A172 (cell line): ENCODE results near the gene ADAMTSL3. TPM values are rescaled to one million over a fixed set of nuclear protein-coding genes. Genes with fewer than 3 reads are reported as not detected.

Source experiments
- DNase-seq: peaks from one replicate; pipeline ENCODE4 v3.0.0-alpha.2; 2015; ENCODE audit warnings: low spot score
- total RNA-seq: library from RNA; depleted of rRNA; stranded (reverse); fragments of >200 nt; shearing (Covaris generic); gene quantifications from 2 replicates; pipeline ENCODE4 v1.2.3, GENCODE V29; 2014

The ADAMTSL3 gene
- total RNA-seq, 1 experiment from 2014 or later: not detected

DNA sequence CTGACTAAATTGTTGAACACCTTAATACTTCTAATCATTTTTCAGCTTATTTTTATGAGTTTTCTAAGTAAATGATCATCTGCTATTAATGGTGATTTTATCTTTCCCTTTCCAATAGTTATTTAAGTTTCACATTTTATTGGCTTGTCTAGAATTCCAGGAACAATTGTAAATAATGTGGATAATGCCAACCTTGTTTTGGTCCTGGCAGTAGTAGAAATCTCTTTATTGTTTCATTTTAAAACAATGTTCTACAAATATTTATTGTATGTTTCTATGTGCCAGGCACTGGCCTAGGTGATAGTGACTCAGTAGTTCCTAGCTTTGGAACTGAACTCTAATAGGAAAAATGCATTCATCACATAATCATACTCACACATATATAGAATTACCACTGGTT is 264.1 kb downstream of the ADAMTSL3 start:
- DNase-seq: no peak

DNA sequence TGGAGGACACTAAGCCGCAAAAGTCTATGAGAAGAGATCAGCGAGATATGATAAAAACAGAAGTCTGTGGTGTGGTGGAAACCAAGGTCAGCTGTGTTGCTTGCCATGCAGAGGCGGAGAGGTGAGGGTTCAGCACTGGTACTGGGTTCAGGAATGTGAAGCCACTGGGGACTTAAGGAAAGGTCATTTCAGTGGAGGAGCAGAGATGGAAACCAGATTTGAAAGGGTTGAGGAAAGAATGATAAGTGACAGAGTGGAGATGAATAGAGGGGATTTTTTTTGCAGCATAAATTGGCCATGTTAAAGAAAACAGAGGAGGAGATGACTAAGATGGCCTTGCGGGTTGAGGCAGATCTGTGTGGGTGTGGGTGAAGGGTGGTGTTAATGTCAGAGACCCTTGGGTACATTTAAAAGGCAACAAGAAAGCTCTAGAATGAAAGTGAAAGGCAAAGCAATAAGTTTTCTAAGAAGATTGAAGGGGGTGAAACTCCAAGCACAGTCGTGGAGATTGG is 265.5 kb downstream of the ADAMTSL3 start:
- DNase-seq: no peak

DNA sequence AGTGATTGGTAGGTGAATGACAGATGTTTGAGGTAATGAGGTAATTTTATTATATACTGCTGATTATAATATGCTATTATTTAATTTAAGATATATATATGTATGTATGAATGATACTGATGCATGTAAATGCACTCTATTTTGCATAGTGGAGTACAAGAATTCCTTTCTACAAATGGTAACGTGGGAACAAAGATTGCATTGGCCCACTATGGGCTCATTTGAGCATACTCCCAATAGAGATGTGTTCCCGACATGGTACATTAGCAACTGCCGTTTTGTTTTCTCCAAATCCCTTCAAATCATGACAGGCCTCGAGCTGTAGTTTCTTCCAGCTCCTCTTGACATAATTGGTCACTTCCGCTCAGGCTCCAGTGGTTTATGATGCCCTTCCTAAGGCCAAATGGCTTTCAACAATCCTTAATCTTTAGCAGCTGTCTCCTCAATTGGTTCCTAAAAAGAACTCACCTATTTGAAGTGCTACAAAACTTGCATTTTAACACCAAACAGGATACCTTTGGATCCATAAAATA is 266.1 kb downstream of the ADAMTSL3 start:
- DNase-seq: no peak

DNA sequence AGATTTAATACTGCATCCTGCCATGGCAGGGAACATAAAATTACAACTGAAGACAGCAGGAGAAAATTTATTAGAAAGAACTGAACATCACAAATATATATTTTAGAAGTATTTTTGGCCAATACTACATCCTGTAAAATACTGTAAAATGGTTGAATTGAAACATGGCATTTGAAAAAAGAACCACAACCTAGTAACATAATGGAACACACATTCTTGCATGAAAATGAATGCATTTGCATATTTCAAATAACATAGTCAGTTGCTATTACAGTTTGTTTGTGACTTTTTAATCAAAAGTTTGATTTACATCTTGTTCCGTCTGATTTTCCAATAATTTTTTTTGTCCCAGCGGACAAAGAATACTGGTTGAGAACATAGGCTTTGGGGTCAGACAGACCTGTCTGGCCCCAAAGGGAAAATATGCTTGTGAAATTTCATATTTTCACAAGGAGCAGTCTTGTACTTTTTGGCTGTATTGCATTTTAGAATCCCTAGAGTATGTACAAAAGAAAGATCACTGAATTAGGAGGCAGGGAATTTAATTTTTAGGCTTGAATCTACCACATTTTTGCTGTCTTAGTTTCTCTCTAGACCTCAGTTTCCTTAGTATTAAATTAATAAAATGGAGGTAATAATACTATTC is 268.8 kb downstream of the ADAMTSL3 start:
- no peak for DNase-seq

DNA sequence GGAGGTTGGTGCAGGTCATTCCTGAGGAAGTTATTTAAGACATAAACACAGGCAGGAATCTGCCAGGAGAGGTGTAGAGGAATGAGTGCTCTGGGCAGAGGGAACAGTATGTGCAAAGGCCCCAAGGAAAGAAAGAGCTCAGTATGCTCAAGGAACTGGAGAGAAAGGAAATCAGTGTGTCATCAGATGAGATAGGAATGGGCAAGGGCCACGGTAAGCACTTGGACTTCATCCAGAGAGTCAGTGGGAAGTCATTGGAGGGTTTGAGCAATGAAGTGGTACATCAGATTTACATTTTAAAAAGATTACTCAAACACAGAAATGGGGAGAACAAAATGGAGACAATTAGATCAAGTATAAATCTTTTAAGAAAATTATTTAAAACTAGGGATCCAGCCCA is 272.2 kb downstream of the ADAMTSL3 start:
- peak; percentile 7 for DNase-seq

DNA sequence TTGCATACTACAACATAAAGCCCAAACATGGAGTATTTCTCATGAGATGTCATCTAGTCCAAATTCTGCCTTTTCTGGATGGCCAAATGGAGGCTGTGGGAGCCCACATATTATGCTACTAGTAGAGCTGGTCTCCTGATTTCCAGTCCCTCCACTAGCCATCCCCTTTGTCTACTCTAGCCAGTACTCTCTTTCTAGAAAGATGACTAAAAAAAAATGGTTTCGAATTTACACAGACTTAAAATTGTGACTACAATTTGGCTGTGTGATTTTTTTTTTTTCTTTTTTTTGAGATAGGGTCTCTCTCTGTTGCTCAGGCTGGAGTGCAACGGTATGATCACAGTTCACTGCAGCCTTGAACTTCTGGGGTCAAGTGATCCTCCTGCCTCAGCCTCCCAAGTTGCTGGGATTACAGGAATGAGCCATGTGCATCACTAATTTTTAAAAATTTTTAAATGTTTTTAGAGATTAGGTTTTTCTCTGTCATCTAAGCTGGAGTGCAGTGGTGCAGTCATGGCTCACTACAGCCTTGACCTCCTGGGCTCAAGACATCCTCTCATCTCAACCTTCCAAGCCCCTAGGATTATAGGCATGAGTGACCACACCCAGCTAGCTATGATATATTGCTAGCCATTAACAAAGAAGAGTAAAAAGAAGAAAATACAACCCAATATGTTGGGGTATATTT is 273.9 kb downstream of the ADAMTSL3 start:
- DNase-seq: no peak

DNA sequence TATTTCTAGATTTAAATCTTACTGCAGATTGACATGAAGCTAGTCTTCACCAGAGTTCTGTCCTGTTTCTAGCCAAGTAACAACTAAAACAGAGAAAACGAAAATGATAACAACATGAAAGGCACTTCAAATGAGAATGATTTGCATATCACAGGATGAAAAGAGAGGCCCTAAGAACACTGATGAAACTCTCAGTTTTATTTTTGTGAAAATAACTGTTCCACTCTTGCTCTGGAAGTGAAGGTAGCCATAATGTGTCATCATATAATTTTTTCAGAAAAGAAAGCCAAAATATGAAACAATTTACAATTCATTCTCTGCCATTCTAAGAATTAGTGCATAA is 274.4 kb downstream of the ADAMTSL3 start:
- no peak for DNase-seq

DNA sequence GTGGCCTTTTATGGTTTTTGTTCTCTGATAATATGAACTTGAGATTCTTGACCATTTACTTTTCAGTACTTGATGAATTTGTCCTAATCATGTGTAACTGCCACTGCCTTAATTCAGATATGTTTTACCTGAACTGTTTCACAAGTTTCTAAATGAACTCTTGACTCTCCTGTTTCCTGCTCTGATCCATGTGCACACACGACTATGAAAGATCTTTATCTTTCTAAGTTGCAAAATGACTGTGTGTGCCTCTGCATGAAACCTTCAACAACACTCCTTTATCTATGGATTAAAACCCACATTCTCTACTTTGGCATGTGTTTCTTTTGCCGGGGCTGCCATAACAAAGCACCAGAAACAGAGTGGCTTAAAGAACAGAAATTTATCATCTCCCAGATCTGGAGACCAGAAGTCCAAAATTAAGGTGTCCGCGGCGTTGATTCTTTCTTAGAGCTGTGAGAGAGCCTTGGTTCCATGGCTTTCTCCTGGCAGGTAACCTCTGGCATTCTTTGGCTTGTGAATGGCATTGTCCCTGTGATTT is 275.0 kb downstream of the ADAMTSL3 start:
- no peak for DNase-seq

DNA sequence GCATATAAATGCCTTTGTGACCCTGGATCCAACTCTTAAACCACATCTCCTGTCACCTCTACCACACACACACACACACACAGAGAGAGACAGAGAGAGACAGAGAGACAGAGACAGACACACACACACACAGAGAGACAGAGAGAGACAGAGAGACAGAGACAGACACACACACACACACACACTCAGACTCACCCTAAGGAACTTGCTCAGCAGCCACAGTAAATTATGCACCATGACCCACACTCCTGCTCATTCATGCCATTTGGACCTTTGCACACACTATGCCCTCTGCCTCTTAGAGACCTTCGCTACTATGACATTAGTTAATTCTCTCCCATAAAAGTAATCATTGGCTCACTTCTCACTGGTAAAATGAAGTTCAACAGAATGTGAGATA is 275.7 kb downstream of the ADAMTSL3 start:
- no peak for DNase-seq

DNA sequence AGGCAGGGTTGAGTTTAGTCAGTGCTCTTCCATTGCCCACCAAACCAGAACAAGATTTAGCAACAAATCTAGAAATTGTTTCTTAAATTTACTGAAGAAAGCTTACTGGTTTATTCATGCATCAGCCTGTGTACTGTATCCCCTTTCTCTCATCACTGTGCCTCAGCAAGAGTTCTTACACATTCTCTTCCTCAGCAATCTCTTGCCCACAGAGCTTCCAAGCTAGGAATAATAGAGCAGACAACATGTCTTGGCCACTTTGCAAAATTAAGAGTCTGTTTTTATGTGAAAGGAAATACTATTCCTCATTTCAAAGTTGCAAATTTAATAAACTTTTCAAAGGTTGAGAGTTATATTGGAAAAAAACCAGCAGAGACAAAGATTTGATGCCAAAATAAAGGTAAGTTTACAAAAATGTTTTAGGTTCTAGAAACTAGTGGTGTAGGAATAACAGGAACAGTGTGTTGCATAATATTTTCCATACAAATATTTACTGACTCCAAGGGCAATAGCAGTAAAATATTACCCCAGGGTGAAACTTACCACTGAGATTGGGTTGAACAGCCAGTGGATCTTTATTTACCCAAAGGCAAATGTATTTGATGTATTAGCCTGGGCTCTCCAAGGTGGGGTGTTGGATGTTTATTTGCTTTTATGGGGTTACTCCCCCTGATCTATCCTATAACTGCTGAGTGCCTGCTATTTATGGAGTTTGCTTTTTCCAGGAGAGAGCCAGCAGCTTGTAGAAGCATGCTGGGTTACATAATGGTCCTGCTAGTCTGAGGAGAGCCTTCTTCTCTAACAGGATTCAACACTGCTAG is 276.7 kb downstream of the ADAMTSL3 start:
- no peak for DNase-seq

DNA sequence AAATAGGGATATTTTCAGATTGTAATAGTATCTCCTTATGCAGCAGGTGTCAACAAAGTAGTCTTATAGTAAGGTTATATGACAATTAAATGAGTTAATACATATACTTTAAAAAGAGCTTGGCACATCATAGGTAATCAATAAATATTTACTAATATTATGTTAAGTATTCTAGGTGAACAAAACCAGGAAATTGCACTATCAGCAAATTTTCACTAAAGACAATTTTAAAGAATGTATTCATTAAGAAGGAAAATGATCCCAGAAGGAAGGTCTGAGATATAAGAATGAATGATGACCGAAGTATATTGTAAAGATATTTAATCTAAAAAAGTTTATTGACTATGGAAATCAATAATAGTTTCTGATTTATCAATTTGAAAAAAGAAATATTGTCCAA is 281.9 kb downstream of the ADAMTSL3 start:
- DNase-seq: no peak

DNA sequence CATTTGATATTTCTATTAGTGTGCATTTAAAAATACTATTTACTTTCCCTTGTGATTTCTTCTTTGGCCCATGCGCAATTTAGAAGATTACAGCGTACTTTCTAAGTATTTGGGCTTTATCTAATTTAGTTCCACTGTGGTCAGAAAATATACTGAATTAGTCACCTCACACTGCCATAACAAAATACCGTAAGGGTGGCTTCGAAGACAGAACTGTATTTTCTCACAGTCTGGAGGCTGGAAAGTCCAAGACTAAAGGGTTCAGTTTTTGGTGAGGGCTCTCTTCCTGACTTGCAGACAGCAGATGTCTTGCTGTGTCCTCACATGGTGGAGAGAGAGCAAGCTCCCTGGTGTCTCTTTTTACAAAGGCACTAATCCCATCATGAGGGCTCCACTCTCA is 286.2 kb downstream of the ADAMTSL3 start:
- DNase-seq: no peak

DNA sequence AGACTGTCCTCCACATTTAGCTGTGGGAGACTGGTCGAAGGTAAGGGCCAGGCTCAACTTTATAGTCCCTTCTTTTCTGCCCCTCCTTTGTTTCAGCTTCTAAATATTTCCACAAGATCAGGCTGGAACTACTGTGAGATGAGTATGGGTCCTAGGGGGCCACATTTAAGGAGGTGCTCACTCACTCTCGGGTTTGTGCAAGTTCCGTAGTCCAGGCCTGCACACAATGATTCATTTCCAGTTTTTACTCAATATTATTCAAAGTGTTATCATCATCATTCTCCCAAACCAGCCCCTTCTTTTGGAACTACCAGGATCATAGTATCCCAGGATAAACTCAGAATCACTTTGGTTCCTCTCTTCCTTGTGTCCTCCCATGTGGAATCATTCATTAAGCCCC is 289.1 kb downstream of the ADAMTSL3 start:
- no peak for DNase-seq

DNA sequence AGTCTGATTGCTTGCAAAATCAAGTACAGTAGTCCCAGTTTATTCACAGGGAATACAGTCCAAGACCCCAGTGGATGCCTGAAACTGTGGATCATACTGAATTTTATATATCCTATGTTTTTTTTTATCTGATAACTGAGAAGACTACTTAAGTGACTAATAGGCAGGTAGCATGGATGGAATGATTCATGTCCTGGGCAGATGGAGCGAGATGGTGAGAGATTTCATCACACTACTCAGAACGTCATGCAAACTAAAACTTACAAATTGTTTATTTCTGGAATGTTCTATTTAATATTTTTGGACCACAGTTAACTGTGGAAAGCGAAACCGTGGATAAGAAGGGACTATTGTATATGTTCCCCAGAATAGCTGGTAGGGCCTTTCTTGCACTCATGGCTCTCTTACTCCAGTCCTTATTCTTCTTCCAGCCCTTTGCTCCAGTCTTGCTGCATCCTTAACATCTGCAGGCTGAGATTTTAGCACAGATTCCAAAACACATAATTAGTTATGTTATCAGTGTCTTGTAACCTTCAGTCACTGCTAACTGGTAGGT is 290.0 kb downstream of the ADAMTSL3 start:
- peak; percentile 2 for DNase-seq

DNA sequence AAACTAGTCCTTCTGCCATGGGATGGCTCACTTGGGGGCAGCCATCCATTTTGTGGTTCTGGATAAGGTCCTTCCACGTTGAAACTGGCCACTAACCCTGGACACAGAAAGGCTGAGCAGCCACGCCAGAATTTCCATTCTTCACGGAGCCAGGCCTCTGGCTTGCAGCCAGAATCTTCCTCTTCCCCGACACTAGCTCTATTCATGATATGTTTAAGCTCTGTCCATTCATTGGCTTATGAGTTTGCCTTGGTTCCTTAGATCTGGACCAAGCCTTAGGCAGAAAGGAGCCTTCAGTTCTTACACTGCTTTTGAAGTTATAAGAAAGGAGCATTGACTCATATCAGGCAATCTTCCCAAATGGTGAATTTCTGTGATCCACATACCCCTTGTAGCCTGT is 293.2 kb downstream of the ADAMTSL3 start:
- no peak for DNase-seq

DNA sequence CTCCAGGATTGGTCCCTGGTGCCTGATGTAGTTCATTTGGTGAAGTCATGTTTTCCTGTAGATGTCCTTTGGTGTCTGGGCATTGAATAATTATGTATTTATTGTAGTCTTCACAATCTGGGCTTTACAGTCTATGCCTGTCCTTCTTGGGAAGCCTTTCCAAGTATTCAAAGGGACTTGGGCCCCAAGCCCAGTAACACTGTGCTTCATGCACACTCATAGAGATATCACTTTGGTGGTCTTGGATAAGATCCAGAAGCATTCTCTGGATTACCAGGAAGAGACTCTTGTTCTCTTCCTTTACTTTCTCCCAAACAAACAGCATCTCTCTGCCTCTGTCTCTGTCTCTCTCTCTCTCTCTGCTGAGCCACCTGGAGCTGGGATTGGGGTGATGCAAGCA is 300.6 kb downstream of the ADAMTSL3 start:
- no peak for DNase-seq

DNA sequence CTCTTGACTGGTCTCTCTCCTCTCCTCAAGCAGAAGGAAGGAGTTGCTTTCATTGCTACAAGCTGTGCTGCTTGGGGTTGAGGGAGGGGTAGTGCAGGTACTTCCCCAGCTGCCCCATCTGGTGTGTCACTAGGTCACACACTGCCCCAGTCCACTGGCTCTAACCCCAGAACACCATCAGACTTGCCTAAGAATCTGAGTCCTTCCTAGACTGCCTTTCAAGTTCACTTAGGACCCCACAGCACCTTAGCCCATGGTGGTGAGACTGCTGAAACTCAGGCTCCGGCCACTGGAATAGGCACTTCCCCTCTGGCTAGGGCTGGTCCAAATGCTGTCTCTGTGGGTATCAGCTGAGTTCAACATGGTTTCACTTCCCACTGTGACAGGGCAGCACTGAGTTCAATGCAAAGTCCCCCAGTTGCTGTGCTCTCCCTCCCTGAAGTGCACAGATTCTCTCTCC is 301.9 kb downstream of the ADAMTSL3 start:
- DNase-seq: no peak

DNA sequence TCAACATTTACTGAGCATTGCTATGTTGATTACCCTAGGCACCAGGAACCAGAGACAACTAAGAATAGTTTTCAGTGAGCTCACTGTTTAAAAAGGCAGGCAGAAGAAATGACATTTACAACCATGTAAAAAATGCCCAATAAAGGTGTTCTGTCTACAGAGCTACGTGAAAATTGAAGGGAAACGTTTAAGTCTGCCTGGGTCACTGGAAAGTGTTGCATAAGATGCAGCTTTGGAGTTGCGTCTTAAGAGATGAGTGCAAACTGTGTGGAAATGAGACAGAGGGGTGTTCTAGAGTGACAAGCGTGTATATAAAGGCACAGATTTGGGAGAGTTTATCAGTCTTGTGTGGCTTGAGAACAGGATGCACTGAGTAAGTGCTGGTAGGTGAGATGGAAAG is 303.0 kb downstream of the ADAMTSL3 start:
- no peak for DNase-seq

DNA sequence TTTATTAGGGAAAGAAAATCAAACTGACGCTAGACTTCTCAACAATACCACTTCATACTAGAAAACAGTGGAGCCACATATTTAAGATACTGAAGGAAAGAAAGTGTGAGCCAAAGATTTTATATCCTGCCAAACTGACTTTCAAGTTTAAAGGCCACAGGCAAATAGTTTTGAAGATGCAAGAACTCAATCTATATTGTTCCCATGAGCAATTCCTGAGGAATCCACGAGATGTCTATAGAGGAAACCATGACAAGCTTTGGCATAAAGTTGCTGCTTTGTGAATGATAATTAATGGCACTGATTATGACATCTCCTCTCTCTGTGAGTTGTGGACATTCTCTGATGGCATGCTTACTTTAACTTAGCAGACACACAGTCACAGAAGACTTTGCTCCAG is 305.6 kb downstream of the ADAMTSL3 start:
- no peak for DNase-seq

DNA sequence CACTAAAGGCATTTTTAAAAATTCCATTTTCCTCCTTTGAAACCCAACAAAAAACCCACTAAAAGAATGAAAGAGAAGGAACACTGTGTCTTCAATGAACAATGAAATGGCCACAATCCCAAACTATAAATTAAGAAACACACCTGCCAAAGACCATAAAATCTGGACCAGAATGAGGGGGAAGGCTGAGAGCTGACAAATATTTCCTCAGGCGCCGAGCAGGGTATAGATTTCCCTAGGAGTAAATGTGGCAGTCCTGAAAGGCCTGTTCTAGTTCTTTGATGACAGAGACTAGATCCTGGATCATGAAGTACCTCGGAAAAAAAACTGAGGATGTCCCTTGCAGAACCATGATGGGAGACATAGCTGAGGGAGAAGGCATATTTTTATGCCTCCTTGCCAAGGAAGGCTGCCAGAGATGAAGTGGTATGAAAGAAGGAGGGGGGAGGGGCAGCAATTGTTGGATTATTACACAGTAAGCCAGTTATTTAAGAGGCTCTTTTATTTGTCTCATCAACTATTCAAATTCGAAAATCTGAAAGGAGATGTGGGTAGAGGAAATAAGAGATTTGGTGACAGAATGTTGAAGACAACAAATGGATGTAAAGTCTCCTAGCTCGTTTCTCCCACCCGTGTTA is 306.4 kb downstream of the ADAMTSL3 start:
- DNase-seq: no peak

DNA sequence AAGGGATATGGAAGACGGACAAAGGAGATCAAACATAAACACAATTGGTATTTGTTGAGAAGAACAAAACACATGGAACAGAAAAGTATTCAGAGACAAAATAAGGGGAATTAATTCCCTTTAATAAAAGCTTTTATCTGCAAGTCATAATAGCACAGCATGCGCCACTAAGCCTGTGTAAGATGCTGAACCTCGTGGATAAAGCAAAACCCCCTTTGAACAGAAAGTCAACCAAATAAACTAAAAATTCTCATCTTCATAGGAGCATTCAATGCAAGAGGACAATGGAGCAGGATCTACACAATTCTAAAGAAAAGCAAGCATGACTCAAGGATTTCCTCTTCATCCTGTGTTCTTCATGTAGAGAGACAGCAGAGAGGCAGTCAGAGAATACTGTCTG is 307.4 kb downstream of the ADAMTSL3 start:
- no peak for DNase-seq
